ENCODE data around the gene RTP2. TPM values are rescaled to one million over a fixed set of nuclear protein-coding genes. Genes with fewer than 3 reads are reported as not detected.

The RTP2 gene
- total RNA-seq, 4 donors from 2014 or later: not detected

GRCh38 chr3:187720337-187720670 lies 17.9 kb upstream of the RTP2 start:
- peak; percentile 22 for ATAC-seq
- TF ChIP-seq EP300 (IDR thresholded peaks at IDR 0.05) (no peak), POLR2AphosphoS5 (IDR thresholded peaks at IDR 0.05) (no peak), POLR2A (IDR thresholded peaks at IDR 0.05) (no peak), CTCF (IDR thresholded peaks at IDR 0.05) (no peak)
- Histone ChIP-seq H3K4me3 (no peak overlapping the region), H3K27ac (peak overlapping the region in 2 of 4 donors; percentile 46 to 52), H3K9me3 (no peaks in the 10 kb centered on the region), H3K36me3 (peaks cover 0 to 48% of the 10 kb centered on the region in 2 donors), H3K27me3 (no peaks in the 10 kb centered on the region), H3K4me1 (peaks cover 0 to 15% (median 4%) of the 10 kb centered on the region in 3 donors)
- WGBS, 2 donors (ENCODE audit: low coverage in 1 of 2): 100% methylated on average over 2 of the region's 2 CpGs; no CpG with 5 or more reads in 1 of the 2 donors

GRCh38 chr3:187719628-187720336 lies 17.4 kb upstream of the RTP2 start:
- WGBS, 2 donors (ENCODE audit: low coverage in 1 of 2): 24% methylated on average over 2 of the region's 6 CpGs; no CpG with 5 or more reads in 1 of the 2 donors
- H3K27ac ChIP-seq: peak overlapping the region in 3 of 4 donors; percentile 21 to 52 (median 46)

GRCh38 chr3:187718802-187719201 lies 16.4 kb upstream of the RTP2 start:
- ATAC-seq: no peak
- Histone ChIP-seq H3K27ac (no peak overlapping the region), H3K4me1 (peaks cover 0 to 15% (median 4%) of the 10 kb centered on the region in 3 donors), H3K36me3 (peaks cover 0 to 33% of the 10 kb centered on the region in 2 donors), H3K9me3 (no peaks in the 10 kb centered on the region), H3K27me3 (no peaks in the 10 kb centered on the region), H3K4me3 (no peak overlapping the region)
- no peak for TF ChIP-seq POLR2A (IDR thresholded peaks at IDR 0.05)
- TF ChIP-seq POLR2AphosphoS5 (IDR thresholded peaks at IDR 0.05): no peak
- TF ChIP-seq CTCF (IDR thresholded peaks at IDR 0.05): no peak
- no peak for TF ChIP-seq EP300 (IDR thresholded peaks at IDR 0.05)
- WGBS, 2 donors (ENCODE audit: low coverage in 1 of 2): 90 to 97% methylated on average over 2 to 5 of the region's 5 CpGs

More at GRCh38 chr3:187719628-187720336, 17.4 kb upstream of the RTP2 start:
- ATAC-seq: peak; percentile 38
- H3K27me3 ChIP-seq: no peaks in the 10 kb centered on the region
- TF ChIP-seq EP300 (IDR thresholded peaks at IDR 0.05): no peak
- TF ChIP-seq POLR2AphosphoS5 (IDR thresholded peaks at IDR 0.05): peak; percentile 24
- no peak for TF ChIP-seq POLR2A (IDR thresholded peaks at IDR 0.05)
- no peak overlapping the region for H3K4me3 ChIP-seq
- peaks cover 0 to 15% (median 4%) of the 10 kb centered on the region in 3 donors for H3K4me1 ChIP-seq
- H3K9me3 ChIP-seq: no peaks in the 10 kb centered on the region
- peaks cover 0 to 43% of the 10 kb centered on the region in 2 donors for H3K36me3 ChIP-seq

DNA sequence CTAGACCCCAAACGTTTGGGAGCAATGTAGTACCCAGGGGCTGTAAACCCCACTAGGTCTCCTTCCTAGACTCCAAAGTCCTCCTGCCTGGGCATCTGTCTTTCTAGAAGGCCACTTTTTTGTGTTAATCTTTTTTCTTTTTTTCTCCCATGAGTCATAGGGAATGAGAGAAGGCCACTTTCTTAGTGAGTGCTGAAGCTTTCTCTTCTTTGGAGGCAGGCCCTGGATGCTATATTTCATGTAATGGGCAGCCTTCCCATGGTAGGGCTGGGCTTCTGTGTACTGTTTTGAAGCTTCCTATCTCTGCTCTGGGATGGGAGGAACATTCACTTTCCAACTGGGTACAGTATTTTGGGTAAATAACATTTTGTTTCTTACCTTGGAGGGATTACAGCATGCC lies 15.2 kb upstream of the RTP2 start:
- Histone ChIP-seq H3K9me3 (no peaks in the 10 kb centered on the region), H3K36me3 (peaks cover 0 to 21% of the 10 kb centered on the region in 2 donors), H3K27ac (no peak overlapping the region), H3K4me1 (peaks cover 0 to 19% (median 4%) of the 10 kb centered on the region in 3 donors), H3K27me3 (no peaks in the 10 kb centered on the region), H3K4me3 (no peak overlapping the region)
- WGBS, 2 donors (ENCODE audit: low coverage in 1 of 2): 40% methylated on average over 1 of the region's 1 CpG; no CpG with 5 or more reads in 1 of the 2 donors
- TF ChIP-seq EP300 (IDR thresholded peaks at IDR 0.05) (no peak), CTCF (IDR thresholded peaks at IDR 0.05) (no peak), POLR2A (IDR thresholded peaks at IDR 0.05) (no peak), POLR2AphosphoS5 (IDR thresholded peaks at IDR 0.05) (no peak)
- ATAC-seq: no peak

DNA sequence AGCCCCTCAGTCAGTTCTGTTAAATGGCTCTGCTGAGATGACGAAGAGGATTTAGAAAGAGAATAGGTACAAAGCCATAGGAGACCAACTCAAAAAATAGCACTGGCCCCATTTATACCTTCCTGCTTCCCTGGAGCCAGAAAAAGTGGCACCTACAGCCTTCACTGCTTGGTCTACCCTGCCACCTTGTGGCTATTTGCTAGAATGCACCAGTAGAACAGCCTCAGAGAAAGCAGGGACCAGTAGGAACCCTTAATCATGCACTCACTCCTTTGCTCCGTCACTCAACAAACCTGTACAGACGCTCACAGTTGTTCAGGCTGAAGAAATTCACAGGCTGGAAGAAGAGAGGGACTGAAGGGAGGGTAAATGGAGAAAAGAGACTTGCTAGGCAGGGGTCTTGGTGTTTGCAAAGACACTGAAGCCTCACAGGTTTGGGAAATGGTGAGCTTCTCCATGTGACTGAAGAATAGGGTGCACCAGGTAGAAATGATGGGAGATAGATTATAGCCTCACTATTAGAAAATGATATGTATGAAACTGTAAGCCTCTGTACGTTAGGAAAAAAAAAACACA lies 12.1 kb upstream of the RTP2 start:
- Histone ChIP-seq H3K27me3 (no peaks in the 10 kb centered on the region), H3K36me3 (no peaks in the 10 kb centered on the region), H3K27ac (no peak overlapping the region), H3K9me3 (no peaks in the 10 kb centered on the region), H3K4me1 (peaks cover 0 to 4% (median 0%) of the 10 kb centered on the region in 3 donors), H3K4me3 (no peak overlapping the region)
- ATAC-seq: peak; percentile 87
- no peak for TF ChIP-seq POLR2A (IDR thresholded peaks at IDR 0.05)
- TF ChIP-seq CTCF (IDR thresholded peaks at IDR 0.05): peak; percentile 88 to 95 (median 93)
- 0 to 2% methylated on average over 2 to 4 of the region's 4 CpGs for WGBS, 2 donors (ENCODE audit: low coverage in 1 of 2)

Data from gastroesophageal sphincter (tissue), 4 donors.